HG02885 (cell line): ENCODE results near the gene RSPH9.
A peak's percentile ranks its signal among the peaks of the same experiment; 100 is the strongest.
"Not testable (repeated sequence)": the region's sequence is repeated elsewhere in the genome, so short reads cannot be mapped to it uniquely, and the experiment has no call there.

Experiments
- ATAC-seq: cut with Tn5 transposase; IDR thresholded peaks from one replicate; pipeline ENCODE4 v1.9.1; 2021; ENCODE audit warnings: mild to moderate bottlenecking; ENCODE audit not compliant: unreplicated experiment, poor library complexity

The RSPH9 gene

GRCh38 chr6:43628393-43629103 is 16.3 kb upstream of the RSPH9 start:
- ATAC-seq: no peak

GRCh38 chr6:43629104-43629504 is 15.7 kb upstream of the RSPH9 start, which contains the start of gene GTPBP2:
TSS of gene GTPBP2 (minus strand) at chr6:43629264. CDS start at chr6:43629162, 102 bp downstream.
- ATAC-seq: peak; percentile 87

GRCh38 chr6:43629505-43630300 is 15.1 kb upstream of the RSPH9 start:
- peak; percentile 67 for ATAC-seq

GRCh38 chr6:43630980-43631619 is 13.7 kb upstream of the RSPH9 start:
- no peak for ATAC-seq

- ATAC-seq: not testable (repeated sequence)
Observed at GRCh38 chr6:43633002-43633401, 11.8 kb upstream of the RSPH9 start.

GRCh38 chr6:43634702-43635303 is 10.0 kb upstream of the RSPH9 start:
- no peak for ATAC-seq

- ATAC-seq: peak; percentile 85
Observed at GRCh38 chr6:43635387-43636307, 9.2 kb upstream of the RSPH9 start, which contains the start of gene MAD2L1BP. TSS of gene MAD2L1BP (plus strand) at chr6:43635840. CDS start at chr6:43635876, 36 bp downstream.

GRCh38 chr6:43636308-43636659 is 8.6 kb upstream of the RSPH9 start:
- peak; percentile 26 for ATAC-seq

- no peak for ATAC-seq
Observed at GRCh38 chr6:43639984-43640800, 4.6 kb upstream of the RSPH9 start.

GRCh38 chr6:43645613-43645964 is 753 bp downstream of the RSPH9 start:
- no peak for ATAC-seq

GRCh38 chr6:43647613-43648012 is 2.8 kb downstream of the RSPH9 start:
- ATAC-seq: no peak

GRCh38 chr6:43648248-43648647 is 3.4 kb downstream of the RSPH9 start:
- ATAC-seq: no peak

GRCh38 chr6:43652822-43653221 is 8.0 kb downstream of the RSPH9 start:
- ATAC-seq: not testable (repeated sequence)

- ATAC-seq: no peak
Observed at GRCh38 chr6:43657221-43657802, 12.5 kb downstream of the RSPH9 start.

GRCh38 chr6:43658161-43658560 is 13.3 kb downstream of the RSPH9 start:
- ATAC-seq: no peak

- not testable (repeated sequence) for ATAC-seq
Observed at GRCh38 chr6:43662948-43663347, 18.1 kb downstream of the RSPH9 start.

- ATAC-seq: no peak
Observed at GRCh38 chr6:43665376-43665775, 20.5 kb downstream of the RSPH9 start.

GRCh38 chr6:43666196-43666920 is 21.5 kb downstream of the RSPH9 start:
- no peak for ATAC-seq
